GM21619 (cell line): ENCODE results near the gene DOCK6.
A peak's percentile ranks its signal among the peaks of the same experiment; 100 is the strongest.
"Not testable (repeated sequence)": the region's sequence is repeated elsewhere in the genome, so short reads cannot be mapped to it uniquely, and the experiment has no call there.

Experiments used
- ATAC-seq: cut with Tn5 transposase; IDR thresholded peaks from one replicate; pipeline ENCODE4 v1.9.1; 2021; ENCODE audit not compliant: unreplicated experiment

DOCK6 gene

DNA sequence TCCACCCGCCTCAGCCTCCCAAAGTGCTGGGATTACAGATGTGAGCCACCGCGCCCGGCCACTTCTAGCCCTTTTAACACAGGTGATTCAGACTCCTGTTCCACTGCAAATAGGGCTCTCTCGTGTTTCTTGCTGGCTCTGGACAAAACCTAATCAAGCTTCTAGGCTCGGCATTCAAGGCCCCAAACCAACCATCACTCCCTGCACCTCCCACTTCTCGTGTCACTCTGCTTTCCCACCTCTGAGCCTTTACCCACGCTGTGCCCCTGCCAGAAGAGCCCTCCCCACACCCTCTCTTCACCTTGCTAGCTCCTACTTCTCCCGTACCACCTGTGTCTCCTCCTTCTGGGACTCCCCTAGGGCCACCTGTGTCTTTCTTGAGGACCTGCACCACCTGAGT lies 84.7 kb downstream of the DOCK6 start:
- no peak for ATAC-seq

DNA sequence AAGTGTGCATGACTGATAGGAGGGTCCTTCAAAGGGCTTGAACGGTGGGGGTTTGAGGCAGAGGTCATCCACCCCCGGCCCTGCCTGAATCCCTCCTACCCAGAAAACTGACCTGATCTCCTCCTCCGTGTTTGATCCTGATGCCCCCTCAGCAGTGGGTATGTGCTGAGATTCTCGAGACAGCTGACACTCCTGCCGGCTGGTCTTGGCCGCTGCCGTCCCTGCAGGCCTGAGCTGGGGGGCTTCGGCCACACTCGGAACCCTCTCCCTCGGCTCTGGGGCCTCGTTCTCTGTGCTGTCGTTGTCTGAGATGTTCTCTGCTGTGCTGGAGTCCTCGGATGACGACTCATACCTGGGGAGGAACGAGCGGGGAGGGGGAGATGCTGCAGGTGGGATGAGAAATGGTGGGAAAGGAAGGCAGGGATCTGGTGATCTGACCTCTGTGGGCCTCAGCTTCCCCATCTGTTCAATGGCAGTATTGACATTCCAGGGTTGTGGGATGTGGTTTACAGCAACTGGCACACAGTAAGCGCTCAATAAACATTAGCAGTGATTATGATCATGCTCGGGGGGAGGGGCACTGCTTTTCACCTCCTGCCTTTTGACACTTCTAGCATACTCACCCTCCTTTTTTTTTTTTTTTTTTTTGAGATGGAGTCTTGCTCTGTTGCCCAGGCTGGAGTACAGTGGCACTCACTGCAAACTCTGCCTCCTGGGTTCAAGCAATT lies 85.7 kb downstream of the DOCK6 start:
- no peak for ATAC-seq

DNA sequence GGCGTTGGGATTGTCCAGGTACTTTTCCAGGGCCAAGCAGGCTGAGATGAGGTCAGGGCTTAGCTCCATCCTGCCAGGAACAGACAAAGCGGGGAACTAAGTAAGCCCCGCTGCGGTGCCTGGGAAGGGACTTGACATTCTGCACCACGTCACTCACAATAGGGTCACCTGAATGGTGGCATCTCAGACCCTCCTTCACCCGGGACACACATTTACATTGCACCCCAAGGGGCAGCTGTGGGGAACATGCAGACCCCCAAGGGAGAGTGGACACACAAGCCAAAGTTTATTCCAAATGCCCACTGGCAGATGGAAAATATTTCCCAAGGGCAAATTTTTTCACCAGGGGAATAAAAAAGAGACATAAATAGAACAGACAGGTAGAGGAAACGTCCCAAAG lies 86.4 kb downstream of the DOCK6 start:
- no peak for ATAC-seq

DNA sequence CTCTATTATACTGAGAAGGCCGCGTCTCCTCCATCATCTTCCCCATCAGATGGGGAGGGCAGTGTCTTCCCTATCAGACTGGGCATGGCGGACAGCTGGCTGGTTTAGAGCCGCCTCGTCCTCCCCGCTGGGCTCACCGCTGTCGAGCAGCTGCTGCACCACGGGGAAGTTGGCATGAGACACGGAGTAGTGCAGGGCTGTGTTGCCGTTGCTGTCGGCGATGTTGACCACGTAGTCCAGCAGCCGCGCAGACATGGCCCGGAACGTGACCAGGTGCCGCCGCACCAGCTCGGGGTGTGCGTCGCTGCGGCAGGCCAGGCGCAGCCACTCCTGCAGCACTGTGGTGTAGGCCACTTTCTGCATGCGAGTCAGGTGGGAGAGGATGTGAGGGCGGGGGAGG lies 88.0 kb downstream of the DOCK6 start:
- no peak for ATAC-seq

DNA sequence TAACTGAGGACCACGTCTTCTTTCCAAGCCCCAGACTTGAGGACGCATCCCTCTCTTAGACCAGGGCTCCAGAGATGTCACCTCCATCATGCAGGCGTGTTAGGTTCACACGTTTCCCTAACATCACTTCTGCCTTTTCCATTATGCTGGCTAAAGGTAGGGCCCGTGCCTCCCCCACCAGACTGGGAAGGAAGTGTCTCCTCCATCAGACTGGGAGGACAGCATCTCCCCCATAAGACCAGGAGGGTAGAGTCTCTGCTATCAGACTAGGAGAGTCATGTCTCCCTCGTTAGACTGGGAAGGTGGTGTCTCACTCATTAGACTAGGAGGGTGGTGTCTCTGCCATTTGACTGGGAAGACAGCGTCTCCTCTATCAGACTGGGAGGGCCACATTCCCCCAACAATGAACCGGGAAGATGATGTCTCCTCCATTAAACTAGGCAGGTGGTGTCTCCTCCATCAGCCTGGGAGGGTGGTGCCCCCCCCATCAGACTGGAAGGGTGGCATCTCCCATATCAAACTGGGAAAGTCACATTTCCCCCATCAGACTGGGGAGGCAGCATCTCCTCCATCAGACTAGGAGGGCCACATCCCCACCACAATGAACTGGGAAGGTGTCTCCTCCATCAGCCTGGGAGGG lies 88.7 kb downstream of the DOCK6 start:
- ATAC-seq: no peak

DNA sequence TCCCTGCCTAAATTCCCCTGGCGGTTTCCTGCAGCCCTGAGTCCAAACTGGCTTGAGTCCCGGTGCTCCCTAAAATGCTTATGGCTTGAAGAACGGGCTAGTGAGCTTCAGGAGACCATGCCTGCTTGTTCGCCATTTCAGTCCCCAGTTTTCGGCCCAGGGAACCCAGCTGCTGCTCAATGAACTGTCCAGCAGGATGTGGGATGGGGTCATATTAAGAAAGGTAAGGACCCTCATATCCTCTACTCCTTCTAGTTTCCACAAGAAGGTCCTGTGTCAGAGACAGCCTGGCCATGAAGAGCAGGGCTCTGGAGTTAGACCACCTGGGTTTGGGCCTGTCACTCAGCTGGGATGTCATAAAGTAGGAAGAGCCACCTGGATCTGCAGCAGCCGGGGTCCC lies 89.7 kb downstream of the DOCK6 start:
- ATAC-seq: no peak

DNA sequence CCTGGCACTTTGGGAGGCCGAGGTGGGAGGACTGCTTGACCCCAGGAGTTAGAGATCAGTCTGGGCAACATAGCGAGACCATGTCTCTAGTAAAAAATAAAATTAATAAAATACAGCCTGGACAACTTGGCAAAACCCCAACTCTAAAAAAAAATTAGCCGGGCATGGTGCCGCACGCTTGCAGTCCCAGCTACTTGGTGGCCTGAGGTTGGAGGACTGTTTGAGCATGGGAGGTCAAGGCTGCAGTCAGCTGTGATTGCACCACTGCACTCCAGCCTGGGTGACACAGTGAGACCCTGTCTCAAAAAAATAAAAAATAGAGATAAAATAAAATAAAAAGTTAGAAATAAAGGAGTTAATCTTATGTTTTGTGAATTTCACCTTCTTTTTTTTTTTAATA lies 91.2 kb downstream of the DOCK6 start:
- ATAC-seq: no peak

DNA sequence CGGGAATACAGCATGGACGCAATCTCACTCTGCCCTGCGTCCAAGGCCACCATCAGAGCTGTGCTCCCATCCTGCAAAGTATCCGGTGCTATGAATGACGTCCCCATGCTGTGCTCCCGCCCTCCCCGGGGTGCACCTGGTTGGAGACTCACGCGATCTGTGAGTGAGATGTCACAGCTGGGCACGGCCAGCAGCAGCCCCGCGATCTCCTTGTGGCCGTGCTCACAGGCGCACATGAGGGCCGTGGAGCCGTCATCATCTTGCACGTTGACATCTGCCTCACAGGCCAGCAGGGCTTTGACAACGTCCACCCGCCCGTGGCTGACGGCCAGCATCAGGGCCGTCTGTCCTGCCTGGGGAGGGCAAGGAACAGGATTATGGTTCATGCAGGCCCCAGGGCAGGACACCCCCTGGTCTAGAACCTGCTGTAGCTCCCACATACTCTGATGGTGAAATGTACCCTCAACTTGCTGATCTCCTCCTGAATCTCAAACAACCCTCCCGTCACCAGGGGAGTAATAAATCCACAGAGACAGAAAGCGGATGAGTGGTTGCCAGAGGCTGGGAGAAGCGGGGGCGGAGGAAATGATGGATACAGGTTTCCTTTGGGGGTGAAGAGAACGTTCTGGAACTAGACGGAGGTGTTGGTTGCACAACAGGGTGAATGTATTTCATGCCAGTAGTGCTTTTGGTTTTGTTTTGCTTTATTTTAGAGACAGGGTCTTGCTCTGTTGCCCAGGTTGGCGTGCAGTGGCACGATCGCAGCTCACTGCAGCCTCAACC lies 92.2 kb downstream of the DOCK6 start:
- ATAC-seq: no peak

DNA sequence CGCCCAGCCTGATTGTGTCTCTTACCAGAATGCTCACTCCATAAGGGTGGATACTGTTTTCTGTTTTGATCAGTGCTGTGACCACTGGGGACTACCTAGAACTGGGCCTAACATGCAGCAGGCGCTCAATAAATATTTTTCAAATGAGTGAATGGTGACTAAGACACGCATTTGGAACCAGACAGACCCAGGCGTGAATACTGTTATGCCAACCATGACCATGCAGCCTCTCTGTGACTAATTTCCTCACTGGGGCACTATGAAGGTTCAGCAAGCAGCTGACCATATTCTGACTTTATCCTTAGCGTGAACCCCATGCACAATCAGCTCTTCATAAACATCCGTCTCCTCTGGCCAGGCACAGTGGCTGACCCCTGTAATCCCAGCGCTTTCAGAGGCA lies 93.8 kb downstream of the DOCK6 start:
- no peak for ATAC-seq

DNA sequence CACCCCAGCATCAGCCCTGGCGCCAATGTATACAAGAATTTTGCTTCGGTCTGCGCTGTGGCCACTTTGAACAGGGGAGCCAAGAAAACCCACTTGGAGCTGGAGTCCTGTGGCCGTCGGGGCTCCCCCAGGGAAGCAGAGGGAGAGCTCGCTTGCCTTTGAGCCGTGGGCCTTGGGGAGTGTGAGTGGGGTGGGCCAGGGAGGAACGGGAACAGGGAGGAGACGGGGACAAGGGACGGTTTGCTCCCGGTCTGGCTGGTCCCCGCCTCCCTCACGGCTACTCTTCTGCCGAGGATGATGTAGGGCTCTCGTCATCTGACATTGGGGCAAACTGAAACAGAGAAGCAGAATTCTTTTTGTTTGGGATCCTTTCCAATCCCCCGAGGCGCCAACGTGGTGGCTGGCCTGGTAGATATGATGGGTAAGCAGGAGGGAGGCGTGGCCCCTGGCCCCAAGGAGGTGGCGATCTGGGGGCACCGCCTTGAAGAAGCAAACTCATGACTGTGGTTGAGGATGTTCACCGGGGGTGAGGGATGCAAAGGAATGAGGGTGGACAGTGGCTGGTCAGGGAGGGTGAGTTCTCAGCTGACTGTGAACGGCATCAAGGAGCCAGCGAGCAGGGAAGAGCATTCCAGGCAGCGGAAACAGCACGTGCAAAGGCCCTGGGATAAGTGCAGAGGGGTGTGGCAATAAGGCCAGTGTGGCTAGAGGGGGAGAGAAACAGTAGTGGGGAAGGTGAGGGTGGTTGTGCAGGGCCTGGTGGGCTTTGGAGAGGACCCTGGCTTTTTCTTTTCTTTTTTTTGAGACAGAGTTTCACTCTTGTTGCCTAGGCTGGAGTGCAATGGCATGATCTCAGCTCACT lies 95.8 kb downstream of the DOCK6 start:
- ATAC-seq: no peak

DNA sequence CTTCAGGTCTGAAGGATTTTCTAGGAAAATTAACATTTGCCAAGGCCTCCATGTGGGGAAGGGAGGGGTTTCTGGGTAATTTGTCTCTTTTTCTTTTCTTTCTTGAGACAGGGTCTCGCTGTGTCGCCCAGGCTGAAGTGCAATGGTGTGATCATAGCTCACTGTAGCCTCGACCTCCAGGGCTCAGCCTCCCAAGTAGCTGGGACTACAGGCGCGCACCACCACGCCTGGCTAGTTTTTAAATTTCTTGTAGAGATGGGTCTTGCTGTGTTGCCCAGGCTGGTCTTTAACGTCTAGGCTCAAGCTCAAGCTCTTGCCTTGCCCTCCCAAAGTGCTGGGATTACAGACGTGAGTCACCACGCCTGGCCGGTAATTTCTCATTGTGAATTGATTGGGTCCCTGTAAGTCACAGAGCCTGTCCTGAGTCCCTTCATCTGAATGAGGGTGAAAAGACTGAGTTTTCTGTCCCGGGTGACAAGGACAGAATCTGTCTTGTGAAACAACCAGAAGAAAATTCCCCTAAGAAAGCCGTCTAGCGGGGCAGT lies 96.8 kb downstream of the DOCK6 start:
- ATAC-seq: no peak

DNA sequence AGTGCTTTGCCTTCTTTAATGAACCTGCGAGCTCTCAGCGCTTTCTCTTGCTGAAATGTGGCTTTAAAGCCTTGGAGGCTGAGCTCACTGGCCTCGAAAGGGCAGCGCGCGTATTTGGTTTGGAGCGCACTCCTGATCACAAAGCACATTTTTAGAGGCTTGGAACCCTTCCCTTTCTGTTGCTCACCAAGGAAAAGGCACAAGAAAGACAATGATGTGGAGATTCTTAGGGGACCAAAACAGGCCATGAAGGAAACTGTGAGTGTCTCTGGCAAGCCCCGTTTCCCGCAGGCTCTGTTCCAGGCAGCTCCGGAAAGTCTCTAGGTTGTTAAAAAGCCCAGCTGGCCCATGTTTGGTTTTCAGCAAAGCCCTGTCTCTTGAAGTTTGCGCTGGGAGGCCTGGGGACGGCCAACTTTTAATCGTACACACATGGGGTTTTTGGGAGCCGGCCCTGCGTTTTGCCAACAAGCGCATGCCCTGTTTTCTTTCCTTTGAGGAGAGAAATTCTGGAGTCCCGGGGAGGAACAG lies 97.4 kb downstream of the DOCK6 start:
- no peak for ATAC-seq

DNA sequence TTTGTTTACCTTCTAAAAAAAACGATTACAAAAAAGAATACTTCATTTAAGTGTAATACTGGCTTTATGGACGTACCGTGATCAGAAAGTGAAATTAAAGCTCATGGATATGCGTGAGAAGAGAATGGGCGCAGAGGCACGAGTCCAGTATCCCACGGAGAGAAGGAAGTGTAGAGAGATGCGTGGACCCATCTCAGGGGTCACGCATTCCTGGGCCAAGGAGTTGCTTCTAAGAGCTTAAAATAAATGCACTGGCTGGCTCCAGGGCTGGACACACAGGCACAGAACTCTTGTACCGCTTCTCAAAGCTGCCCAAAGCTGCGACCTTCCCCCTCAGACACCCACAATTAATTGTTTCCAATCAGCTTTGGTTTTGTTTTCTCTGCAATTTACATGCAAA lies 98.0 kb downstream of the DOCK6 start:
- ATAC-seq: no peak

DNA sequence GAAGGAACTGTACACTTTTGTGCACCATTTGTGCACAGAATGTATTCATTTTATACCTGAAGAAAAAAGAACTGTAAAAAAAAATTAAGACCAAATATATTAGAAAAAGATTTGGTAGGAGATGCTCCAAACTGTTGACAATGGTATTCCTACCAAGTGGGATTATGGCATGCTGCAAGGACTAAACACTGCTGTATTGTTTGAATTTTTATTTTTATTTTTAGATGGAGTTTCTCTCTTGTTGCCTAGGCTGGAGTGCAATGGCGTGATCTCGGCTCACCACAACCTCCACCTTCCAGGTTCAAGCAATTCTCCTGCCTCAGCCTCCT lies 101.9 kb downstream of the DOCK6 start:
- ATAC-seq: not testable (repeated sequence)

DNA sequence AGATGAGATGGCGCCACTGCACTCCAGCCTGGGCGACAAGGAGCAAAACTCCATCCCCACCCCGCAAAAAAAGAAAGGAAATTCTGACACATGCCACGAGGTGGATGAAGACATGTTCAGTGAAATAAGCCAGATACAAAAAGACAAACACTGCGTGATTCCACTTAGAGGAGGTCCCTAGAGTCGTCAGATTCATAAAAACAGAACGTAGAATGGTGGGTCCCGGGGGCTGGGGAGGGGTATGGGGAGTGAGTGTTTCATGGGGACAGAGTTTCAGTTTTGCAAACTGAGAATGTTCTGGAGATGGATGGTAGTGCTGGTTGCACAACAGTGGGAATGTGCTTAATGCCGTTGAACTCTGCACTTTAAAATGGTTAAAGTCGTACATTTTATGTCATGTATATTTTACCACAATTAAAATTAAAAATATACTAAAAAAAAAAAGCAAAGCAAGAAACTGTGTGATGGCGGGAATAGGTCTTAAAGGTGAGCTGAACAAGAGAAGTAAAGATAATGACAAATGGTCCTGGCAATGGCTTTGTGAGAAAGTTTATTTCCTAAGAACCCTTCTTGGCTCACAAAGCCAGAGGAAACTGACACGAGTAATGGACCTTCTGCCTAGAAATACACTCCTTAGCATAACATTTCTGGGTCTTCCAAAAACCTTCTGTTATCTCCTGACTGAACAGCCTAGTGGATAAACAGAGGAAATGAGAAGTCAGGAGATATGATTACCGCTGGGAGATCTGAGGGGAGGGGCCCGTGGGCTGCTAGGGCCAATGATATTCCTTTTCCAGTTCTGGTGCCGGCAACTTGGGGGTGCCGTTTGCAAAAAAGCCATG lies 102.5 kb downstream of the DOCK6 start:
- no peak for ATAC-seq

DNA sequence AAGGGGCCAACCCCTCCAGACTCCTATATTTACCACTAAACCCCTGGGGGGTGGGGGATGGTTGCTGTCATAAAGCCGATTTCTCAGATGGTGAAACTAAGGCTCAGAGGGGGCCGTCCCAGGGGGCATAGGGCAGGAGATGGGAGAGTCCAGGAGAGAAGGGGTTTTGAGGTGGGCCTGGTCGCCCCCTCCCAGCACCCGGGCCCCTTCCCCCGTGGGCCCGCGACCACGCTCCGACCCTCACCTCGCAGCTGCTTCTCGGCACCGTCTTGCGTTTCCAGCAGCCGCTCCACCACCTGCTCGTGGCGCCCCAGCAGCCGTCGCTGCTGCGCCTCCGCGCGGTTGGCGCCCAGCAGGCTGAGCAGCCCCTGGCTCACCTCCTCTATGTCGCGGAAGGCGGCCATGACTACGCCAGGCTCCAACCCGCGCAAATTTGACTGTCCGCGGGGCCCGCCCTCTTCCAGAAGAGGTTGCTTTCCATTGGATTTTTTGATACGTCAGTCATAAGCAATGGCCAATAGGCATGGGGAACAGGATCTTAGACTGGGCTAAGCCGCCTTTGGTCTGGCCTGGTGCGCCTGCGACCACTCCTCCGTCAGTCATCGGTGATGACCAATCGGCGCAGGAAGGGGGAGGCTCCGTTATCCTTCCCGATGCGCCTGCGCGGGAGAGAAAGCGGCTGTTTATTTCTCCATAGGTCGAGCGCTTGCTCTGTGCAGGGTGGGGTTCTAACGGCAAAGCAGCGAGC lies 106.8 kb downstream of the DOCK6 start, which contains the start of gene SPC24:
SPC24 (minus strand) TSS at position 410 of the 748 bp plus-strand sequence; CDS start at position 404, 6 bp downstream.
- ATAC-seq: peak; percentile 95

DNA sequence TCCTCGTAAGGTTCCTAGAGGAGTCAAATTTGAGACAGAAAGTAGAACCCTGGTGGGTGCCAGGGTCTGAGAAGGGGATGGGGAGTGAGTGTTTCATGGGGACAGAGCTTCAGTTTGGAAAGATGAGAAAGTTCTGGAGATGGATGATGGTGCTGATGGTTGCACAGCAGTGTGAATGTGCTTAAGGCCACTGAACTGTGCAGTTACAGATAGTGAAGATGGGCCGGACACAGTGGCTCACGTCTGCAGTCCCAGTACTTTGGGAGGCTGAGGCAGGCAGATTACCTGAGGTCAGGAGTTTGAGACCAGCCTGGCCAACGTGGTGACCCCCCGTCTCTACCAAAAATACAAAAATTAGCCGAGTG lies 107.7 kb downstream of the DOCK6 start:
- ATAC-seq: no peak

DNA sequence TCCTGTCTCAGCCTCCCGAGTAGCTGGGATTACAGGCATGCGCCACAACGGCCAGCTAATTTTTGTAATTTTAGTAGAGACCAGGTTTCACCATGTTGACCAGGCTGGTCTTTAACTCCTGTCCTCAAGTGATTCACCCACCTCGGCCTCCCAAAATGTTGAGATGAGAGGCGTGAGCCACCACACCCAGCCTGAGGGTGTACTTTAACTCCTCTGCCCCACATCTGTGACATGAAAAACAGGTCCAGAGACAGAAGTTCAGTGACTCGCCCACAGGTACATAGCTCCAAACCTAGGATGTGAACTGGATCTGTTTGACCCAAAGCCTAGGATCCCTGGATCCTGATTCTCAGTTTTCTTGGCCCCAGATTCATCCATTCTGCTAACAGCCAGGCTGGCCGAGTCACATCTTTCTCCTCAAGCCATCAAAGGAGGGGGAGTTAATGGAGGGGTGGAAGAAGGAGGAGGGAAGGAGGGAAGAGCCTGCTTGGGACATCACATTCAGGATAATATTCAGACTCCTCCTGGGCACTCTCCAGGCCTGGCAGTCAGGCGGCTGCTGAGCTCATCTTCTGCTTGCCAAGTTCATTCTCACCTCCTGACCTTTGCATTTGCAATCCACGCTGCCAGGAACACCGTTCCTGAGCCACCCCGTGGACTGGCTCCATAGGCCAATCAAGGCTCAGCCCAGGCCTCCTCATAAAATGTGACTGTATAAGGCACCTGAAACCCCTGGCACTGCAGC lies 109.8 kb downstream of the DOCK6 start:
- no peak for ATAC-seq
